HCT116 (cell line): Measurements from ENCODE around the gene TOR1AIP2. TPM values are rescaled to one million over a fixed set of nuclear protein-coding genes. Genes with fewer than 3 reads are reported as not detected.

Source experiments
- ATAC-seq: fragments of 200-7000 bp; cut with Tn5 transposase; 2 replicates; pipeline ENCODE4 v1.9.1; 2020; ENCODE audit warnings: mild to moderate bottlenecking, moderate library complexity
- BruUV-seq: library from RNA; stranded (reverse); fragments of 400-500 nt; replicated peaks from 2 replicates; lab custom pipeline; 2021; lab: Mats Ljungman, UMichigan
- CTCF ChIA-PET: fragments of 300-600 bp; sonication (Branson Sonifier 250); formaldehyde crosslinking; loops from one replicate; lab custom pipeline; 2021; ENCODE audit warnings: antibody characterized with exemption; lab: Charles Lee
- POLR2A ChIA-PET: fragments of 300-600, 350-600 bp; sonication (Branson Sonifier 250); formaldehyde crosslinking; loops from one replicate; lab custom pipeline; 2021; ENCODE audit warnings: antibody characterized with exemption; lab: Charles Lee
- RAD21 ChIA-PET, 2 experiments: fragments of 300-600 bp; sonication (Branson Sonifier 250); formaldehyde crosslinking; loops; one replicate each; lab custom pipeline; 2023; ENCODE audit warnings: low total read pairs in 2 of 2; ENCODE audit not compliant: uncharacterized antibody in 2 of 2, unreplicated experiment in 2 of 2, low non-redundant PET in 1 of 2; lab: Charles Lee
- DNase-seq: peaks from one replicate; pipeline ENCODE4 v3.0.0-alpha.2; 2010; ENCODE audit warnings: low read depth, low spot score
- H2AFZ ChIP-seq: fragments of 200-600 bp; shearing (Covaris generic), sonication (generic); 2 replicates; pipeline ENCODE4 v1.6.1; 2017; ENCODE audit warnings: low read depth, mixed run types, mixed read lengths, antibody characterized with exemption, low read length; ENCODE audit not compliant: poor library complexity, severe bottlenecking
- H3K27ac ChIP-seq: 2 replicates; pipeline ENCODE4 v1.5.1; 2012; ENCODE audit warnings: low read depth, low read length
- H3K27me3 ChIP-seq: fragments of 200-600 bp; sonication (generic); 2 replicates; pipeline ENCODE4 v1.6.1; 2016; ENCODE audit warnings: mixed run types, low read length, mixed read lengths; ENCODE audit not compliant: insufficient read depth
- H3K36me3 ChIP-seq, 2 experiments: fragments of 200-500 bp in 1 of 2; fragments of 200-600 bp in 1 of 2; sonication (Bioruptor generic) in 1 of 2; sonication (generic) in 1 of 2; 2 replicates each; pipeline versions ENCODE4 v1.5.1 to v1.6.1; 2014 to 2016; ENCODE audit warnings: low read length in 2 of 2, inconsistent platforms in 1 of 2, mixed read lengths in 1 of 2, mixed run types in 1 of 2; ENCODE audit not compliant: insufficient read depth in 2 of 2, control insufficient read depth in 1 of 2
- H3K4me1 ChIP-seq, 2 experiments: fragments of 200-600 bp in 1 of 2; sonication (generic) in 1 of 2; 2 replicates each; pipeline versions ENCODE4 v1.5.1 to v1.6.1; 2012 to 2017; ENCODE audit warnings: low read length in 2 of 2, inconsistent platforms in 1 of 2, mild to moderate bottlenecking in 1 of 2, mixed read lengths in 1 of 2, mixed run types in 1 of 2, moderate library complexity in 1 of 2; ENCODE audit not compliant: insufficient read depth in 2 of 2, control insufficient read depth in 1 of 2
- H3K4me2 ChIP-seq: fragments of 200-600 bp; sonication (generic); 2 replicates; pipeline ENCODE4 v1.6.1; 2017; ENCODE audit warnings: mixed run types, low read length, mixed read lengths
- H3K4me3 ChIP-seq, 2 experiments: fragments of 200-600 bp in 1 of 2; sonication (generic) in 1 of 2; replicated peaks in 1 of 2; 2 replicates each; pipeline ENCODE4 v1.5.1; 2011 to 2016; ENCODE audit warnings: low read length in 2 of 2, control low read depth in 1 of 2, low read depth in 1 of 2, mild to moderate bottlenecking in 1 of 2, mixed read lengths in 1 of 2, mixed run types in 1 of 2
- H3K79me2 ChIP-seq: fragments of 200-600 bp; sonication (generic); 2 replicates; pipeline ENCODE4 v1.6.1; 2017; ENCODE audit warnings: mild to moderate bottlenecking, mixed run types, low read length, moderate library complexity, mixed read lengths; ENCODE audit not compliant: insufficient read depth
- H3K9ac ChIP-seq: fragments of 200-600 bp; sonication (generic); 2 replicates; pipeline ENCODE4 v1.6.1; 2016; ENCODE audit warnings: low read length, mixed read lengths
- H3K9me2 ChIP-seq: fragments of 200-600 bp; sonication (generic), shearing (Covaris generic); 2 replicates; pipeline ENCODE4 v1.6.1; 2017; ENCODE audit warnings: mixed run types, mild to moderate bottlenecking, moderate library complexity; ENCODE audit not compliant: insufficient read depth
- H3K9me3 ChIP-seq, 2 experiments: fragments of 200-500 bp in 1 of 2; fragments of 200-600 bp in 1 of 2; sonication (Bioruptor generic) in 1 of 2; sonication (generic) in 1 of 2; 2 replicates each; pipeline ENCODE4 v1.6.1; 2014 to 2017; ENCODE audit warnings: low read length in 2 of 2, mixed read lengths in 2 of 2, inconsistent platforms in 1 of 2, low read depth in 1 of 2, mild to moderate bottlenecking in 1 of 2, mixed run types in 1 of 2, moderate library complexity in 1 of 2; ENCODE audit not compliant: control insufficient read depth in 1 of 2, insufficient read depth in 1 of 2
- H4K20me1 ChIP-seq: fragments of 200-600 bp; sonication (generic), shearing (Covaris generic); 2 replicates; pipeline ENCODE4 v1.6.1; 2017; ENCODE audit warnings: mixed run types, mild to moderate bottlenecking, moderate library complexity; ENCODE audit not compliant: insufficient read depth
- CBX3 ChIP-seq: IDR thresholded peaks from 2 replicates; pipeline ENCODE4 v1.6.1; 2012; ENCODE audit warnings: low read depth
- CEBPB ChIP-seq: IDR thresholded peaks from 2 replicates; pipeline ENCODE4 v1.6.1; 2012; ENCODE audit warnings: low read depth
- FOSL1 ChIP-seq: IDR thresholded peaks from 2 replicates; pipeline ENCODE4 v1.6.1; 2012; ENCODE audit warnings: low read depth
- JUND ChIP-seq: IDR thresholded peaks from 2 replicates; pipeline ENCODE4 v1.6.1; 2012
- SIN3A ChIP-seq: IDR thresholded peaks from 2 replicates; pipeline ENCODE4 v1.6.1; 2012; ENCODE audit warnings: low read depth
- SP1 ChIP-seq: IDR thresholded peaks from 2 replicates; pipeline ENCODE4 v1.6.1; 2012; ENCODE audit warnings: low read depth
- TCF7L2 ChIP-seq: IDR thresholded peaks from 2 replicates; pipeline ENCODE4 v1.7.0; 2011; ENCODE audit warnings: borderline replicate concordance, inconsistent platforms; ENCODE audit not compliant: insufficient read depth, insufficient read length; ENCODE audit errors: extremely low read depth
- intact Hi-C: fragments of 100-400 bp; cut with micrococcal nuclease; formaldehyde crosslinking; loops from 2 replicates; pipeline ENCODE4 v1.10.0; 2022
- total RNA-seq: library from RNA; stranded (reverse); gene quantifications from one replicate; pipeline ENCODE4 v1.2.1, GENCODE V29; 2021; ENCODE audit not compliant: unreplicated experiment
- TF ChIP-seq, protein P1 (sequence below), 3 experiments: fragments of 200-600 bp in 1 of 3; sonication (generic) in 1 of 3; IDR thresholded peaks in 2 of 3; conservative IDR thresholded peaks in 1 of 3; 2 replicates each; pipeline ENCODE4 v1.5.1; 2012 to 2017; ENCODE audit warnings: low read depth in 2 of 3, low read length in 2 of 3, antibody characterized with exemption in 1 of 3, borderline replicate concordance in 1 of 3, control low read depth in 1 of 3, mild to moderate bottlenecking in 1 of 3, mixed read lengths in 1 of 3, mixed run types in 1 of 3, moderate library complexity in 1 of 3; ENCODE audit not compliant: insufficient read depth in 1 of 3

TOR1AIP2 gene
- total RNA-seq, 1 experiment from 2014 or later = 106 TPM

DNA sequence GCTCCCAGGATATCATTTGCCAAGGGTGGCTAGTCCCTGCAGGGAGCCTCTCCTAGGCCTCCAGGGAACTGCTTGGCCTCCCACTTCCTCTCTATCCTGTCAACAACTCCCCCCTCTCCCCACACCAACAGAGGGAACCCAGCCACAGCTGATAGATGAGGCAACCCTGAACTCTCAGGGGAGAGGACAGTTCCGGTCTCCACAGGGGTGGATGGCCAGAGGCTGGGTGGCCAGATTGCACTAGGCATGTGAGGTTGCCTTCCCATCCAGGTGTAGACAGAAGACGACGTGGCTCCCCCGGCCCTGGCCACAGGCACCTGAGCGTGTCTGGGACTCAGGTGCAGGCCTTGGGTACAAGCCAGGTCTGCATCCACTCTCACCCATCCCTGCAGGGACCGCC, 53.3 kb downstream of the TOR1AIP2 start (continued):
- TF ChIP-seq, protein P1, sequence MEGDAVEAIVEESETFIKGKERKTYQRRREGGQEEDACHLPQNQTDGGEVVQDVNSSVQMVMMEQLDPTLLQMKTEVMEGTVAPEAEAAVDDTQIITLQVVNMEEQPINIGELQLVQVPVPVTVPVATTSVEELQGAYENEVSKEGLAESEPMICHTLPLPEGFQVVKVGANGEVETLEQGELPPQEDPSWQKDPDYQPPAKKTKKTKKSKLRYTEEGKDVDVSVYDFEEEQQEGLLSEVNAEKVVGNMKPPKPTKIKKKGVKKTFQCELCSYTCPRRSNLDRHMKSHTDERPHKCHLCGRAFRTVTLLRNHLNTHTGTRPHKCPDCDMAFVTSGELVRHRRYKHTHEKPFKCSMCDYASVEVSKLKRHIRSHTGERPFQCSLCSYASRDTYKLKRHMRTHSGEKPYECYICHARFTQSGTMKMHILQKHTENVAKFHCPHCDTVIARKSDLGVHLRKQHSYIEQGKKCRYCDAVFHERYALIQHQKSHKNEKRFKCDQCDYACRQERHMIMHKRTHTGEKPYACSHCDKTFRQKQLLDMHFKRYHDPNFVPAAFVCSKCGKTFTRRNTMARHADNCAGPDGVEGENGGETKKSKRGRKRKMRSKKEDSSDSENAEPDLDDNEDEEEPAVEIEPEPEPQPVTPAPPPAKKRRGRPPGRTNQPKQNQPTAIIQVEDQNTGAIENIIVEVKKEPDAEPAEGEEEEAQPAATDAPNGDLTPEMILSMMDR (IDR thresholded peaks at IDR 0.05 in 2 of 3, conservative IDR thresholded peaks at IDR 0.05 in 1 of 3; ENCODE audit: borderline replicate concordance in 1 of 3, insufficient read depth in 1 of 3, low read depth in 2 of 3, low read length in 2 of 3) = no peak
- TF ChIP-seq CBX3 (no peak), SIN3A (no peak), SP1 (no peak), JUND (no peak)
- TF ChIP-seq, all 23 proteins: peak for 0

DNA sequence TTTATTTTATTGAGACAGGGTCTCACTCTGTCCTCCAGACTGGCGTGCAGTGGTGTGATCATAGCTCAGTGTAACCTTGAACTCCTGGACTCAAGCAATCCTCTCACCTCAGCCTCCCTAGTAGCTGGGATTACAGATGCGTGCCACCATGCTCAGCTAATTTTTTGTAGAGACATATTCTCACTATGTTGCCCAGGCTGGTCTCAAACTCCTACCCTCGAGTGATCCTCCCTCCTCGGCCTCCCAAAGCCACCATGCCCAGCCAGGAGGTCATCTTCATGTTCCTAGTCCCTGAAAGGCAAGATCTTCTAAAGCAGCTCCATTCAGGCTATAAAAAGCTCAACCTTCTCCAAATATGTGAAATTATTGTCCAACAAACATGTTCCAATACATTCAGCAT, 53.9 kb downstream of the TOR1AIP2 start:
- DNase-seq (no peak), ATAC-seq (no peak)
- Histone ChIP-seq H2AFZ (no peak overlapping the region), H3K9ac (no peak overlapping the region), H3K4me1 (no peaks in the 10 kb centered on the region), H3K27me3 (no peaks in the 10 kb centered on the region), H3K27ac (no peak overlapping the region), H3K9me3 (no peaks in the 10 kb centered on the region), H3K4me2 (no peak overlapping the region), H4K20me1 (no peaks in the 10 kb centered on the region), H3K9me2 (no peaks in the 10 kb centered on the region), H3K79me2 (no peaks in the 10 kb centered on the region), H3K4me3 (no peak overlapping the region), H3K36me3 (no peaks in the 10 kb centered on the region)
- intact Hi-C loops = no loop called here
- ChIA-PET POLR2A (interaction anchor here (1.4 kb wide), 1 partner anchor 9 kb away, joined by 4 read pairs; no protein-coding TSS in a partner anchor), RAD21 (no interaction called here), CTCF (interaction anchor here (1.4 to 2.0 kb wide), 2 partner anchors 9 to 14 kb away, joined by 4 to 15 read pairs; no protein-coding TSS in a partner anchor)
- TF ChIP-seq TCF7L2 = no peak
- TF ChIP-seq CEBPB = no peak
- no peak for TF ChIP-seq FOSL1
- no TSS peak for BruUV-seq
